ENCODE results near the gene HUNK. TPM values are rescaled to one million over a fixed set of nuclear protein-coding genes. Genes with fewer than 3 reads are reported as not detected.

HUNK gene
- total RNA-seq, 1 experiment from 2014 or later: 4.8 TPM

DNA sequence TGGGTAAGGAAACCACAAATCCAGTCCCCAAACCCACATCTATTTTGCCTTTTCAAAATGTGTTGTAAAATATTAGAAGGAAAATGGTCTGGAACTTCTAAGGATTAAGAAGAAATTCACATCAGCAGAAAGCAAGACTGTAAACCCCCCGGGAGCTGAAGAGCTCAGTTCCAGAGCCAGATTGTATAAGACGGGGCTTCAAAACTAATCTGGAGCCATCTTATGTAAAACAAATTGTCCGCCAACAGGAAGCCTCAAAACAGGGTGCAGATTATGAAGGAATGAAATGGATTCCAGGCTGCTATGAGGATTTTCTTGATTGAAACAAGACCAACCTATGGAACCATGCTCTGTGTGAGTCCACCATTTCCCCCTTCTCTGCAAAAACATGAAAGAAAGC is 25.1 kb upstream of the HUNK start:
- POLR2A ChIA-PET: no interaction called here

DNA sequence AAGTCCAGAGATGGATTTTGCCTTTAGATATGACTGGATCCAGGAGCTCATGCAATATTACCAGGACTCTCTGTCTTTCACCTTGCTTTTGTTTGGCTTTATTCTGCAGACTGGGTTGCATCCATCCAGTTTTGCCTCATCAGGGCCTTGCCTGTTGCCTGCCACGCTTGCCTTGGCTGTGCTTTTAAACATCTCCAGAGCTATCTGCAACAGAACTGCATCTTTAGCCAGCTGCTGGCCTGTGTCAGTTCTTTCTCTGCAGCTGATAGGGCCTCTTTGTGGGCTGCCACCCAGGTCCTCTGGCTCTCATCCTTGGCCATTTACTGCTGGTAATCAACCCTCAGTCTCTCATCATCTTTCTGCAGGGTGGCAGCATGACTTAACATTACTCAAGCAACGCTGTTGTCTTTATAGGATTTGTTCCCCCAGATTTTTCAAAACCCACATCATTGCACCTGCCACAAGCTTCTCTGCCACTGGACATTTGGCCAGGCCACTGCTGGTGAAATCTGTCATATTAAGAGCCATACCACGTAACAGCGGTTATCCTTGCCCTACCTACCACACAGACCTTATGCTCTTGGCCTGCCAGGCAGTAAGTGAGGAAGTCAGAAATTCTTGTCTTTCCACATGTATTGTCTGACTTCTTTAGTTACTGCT is 24.4 kb upstream of the HUNK start:
- BruUV-seq (replicated peaks): no TSS peak
- no peak for TF ChIP-seq CTCF (IDR thresholded peaks at IDR 0.05; ENCODE audit: insufficient read depth in 1 of 2, low read depth in 1 of 2, low read length in 1 of 2, severe bottlenecking in 1 of 2, unreplicated experiment in 1 of 2)
- Histone ChIP-seq H3K4me3 (ENCODE audit: low read depth, low read length) (no peak overlapping the region), H3K4me1 (no peaks in the 10 kb centered on the region), H3K36me3 (ENCODE audit: control insufficient read depth, insufficient read depth, low read length) (no peaks in the 10 kb centered on the region), H3K27me3 (replicated peaks; ENCODE audit: control insufficient read depth, insufficient read depth, low read length) (no peaks in the 10 kb centered on the region), H3K9me3 (no peaks in the 10 kb centered on the region)
- no peaks in the 10 kb centered on the region for H3K9me3 Mint-ChIP-seq (ENCODE audit: unreplicated experiment)
- peaks cover 4% of the 10 kb centered on the region for H3K27me3 Mint-ChIP-seq (ENCODE audit: insufficient read depth, unreplicated experiment)
- ChIA-PET CTCF (no interaction called here), POLR2A (no interaction called here)
- no peak overlapping the region for H3K27ac Mint-ChIP-seq (ENCODE audit: unreplicated experiment)
- no peak for DNase-seq
- H3K4me3 Mint-ChIP-seq (ENCODE audit: unreplicated experiment): no peak overlapping the region
- no peaks in the 10 kb centered on the region for H3K4me1 Mint-ChIP-seq (ENCODE audit: low read depth, unreplicated experiment)
- intact Hi-C loops (cut with micrococcal nuclease; ENCODE audit: unreplicated experiment): no loop called here
- no peaks in the 10 kb centered on the region for H3K36me3 Mint-ChIP-seq (ENCODE audit: insufficient read depth, unreplicated experiment)

More for the DNA sequence above, 25.1 kb upstream of the HUNK start:
- TF ChIP-seq CTCF (IDR thresholded peaks at IDR 0.05; ENCODE audit: insufficient read depth in 1 of 2, low read depth in 1 of 2, low read length in 1 of 2, severe bottlenecking in 1 of 2, unreplicated experiment in 1 of 2): no peak
- H3K36me3 ChIP-seq (ENCODE audit: control insufficient read depth, insufficient read depth, low read length): no peaks in the 10 kb centered on the region
- H3K36me3 Mint-ChIP-seq (ENCODE audit: insufficient read depth, unreplicated experiment): no peaks in the 10 kb centered on the region
- H3K9me3 ChIP-seq: no peaks in the 10 kb centered on the region
- no peak overlapping the region for H3K4me3 ChIP-seq (ENCODE audit: low read depth, low read length)
- intact Hi-C loops (cut with micrococcal nuclease; ENCODE audit: unreplicated experiment): no loop called here
- H3K27me3 Mint-ChIP-seq (ENCODE audit: insufficient read depth, unreplicated experiment): peaks cover 5% of the 10 kb centered on the region
- H3K27ac Mint-ChIP-seq (ENCODE audit: unreplicated experiment): no peak overlapping the region
- no peaks in the 10 kb centered on the region for H3K4me1 Mint-ChIP-seq (ENCODE audit: low read depth, unreplicated experiment)
- no peaks in the 10 kb centered on the region for H3K4me1 ChIP-seq
- no peaks in the 10 kb centered on the region for H3K27me3 ChIP-seq (replicated peaks; ENCODE audit: control insufficient read depth, insufficient read depth, low read length)
- CTCF ChIA-PET: no interaction called here
- DNase-seq: no peak
- BruUV-seq (replicated peaks): no TSS peak
- no peaks in the 10 kb centered on the region for H3K9me3 Mint-ChIP-seq (ENCODE audit: unreplicated experiment)
- no peak overlapping the region for H3K4me3 Mint-ChIP-seq (ENCODE audit: unreplicated experiment)

GRCh38 chr21:31850886-31851285 is 21.9 kb upstream of the HUNK start:
- no peaks in the 10 kb centered on the region for H3K9me3 ChIP-seq
- DNase-seq: no peak
- H3K27me3 ChIP-seq (replicated peaks; ENCODE audit: control insufficient read depth, insufficient read depth, low read length): no peaks in the 10 kb centered on the region
- H3K4me1 Mint-ChIP-seq (ENCODE audit: low read depth, unreplicated experiment): no peaks in the 10 kb centered on the region
- BruUV-seq (replicated peaks): no TSS peak
- no peak overlapping the region for H3K27ac Mint-ChIP-seq (ENCODE audit: unreplicated experiment)
- intact Hi-C loops (cut with micrococcal nuclease; ENCODE audit: unreplicated experiment): no loop called here
- H3K36me3 Mint-ChIP-seq (ENCODE audit: insufficient read depth, unreplicated experiment): no peaks in the 10 kb centered on the region
- peaks cover 14% of the 10 kb centered on the region for H3K4me1 ChIP-seq
- H3K9me3 Mint-ChIP-seq (ENCODE audit: unreplicated experiment): no peaks in the 10 kb centered on the region
- no peaks in the 10 kb centered on the region for H3K36me3 ChIP-seq (ENCODE audit: control insufficient read depth, insufficient read depth, low read length)
- H3K4me3 ChIP-seq (ENCODE audit: low read depth, low read length): no peak overlapping the region
- H3K4me3 Mint-ChIP-seq (ENCODE audit: unreplicated experiment): no peak overlapping the region
- no peak for TF ChIP-seq CTCF (IDR thresholded peaks at IDR 0.05; ENCODE audit: insufficient read depth in 1 of 2, low read depth in 1 of 2, low read length in 1 of 2, severe bottlenecking in 1 of 2, unreplicated experiment in 1 of 2)
- CTCF ChIA-PET: no interaction called here
- H3K27me3 Mint-ChIP-seq (ENCODE audit: insufficient read depth, unreplicated experiment): no peaks in the 10 kb centered on the region
- POLR2A ChIA-PET: interaction anchor here (0.6 kb wide), 1 partner anchor 10 kb away, joined by 5 read pairs; no protein-coding TSS in a partner anchor
